Frontal cortex (tissue), 4 donors: ENCODE measurements around the gene RASGRF1. TPM values are rescaled to one million over a fixed set of nuclear protein-coding genes. Genes with fewer than 3 reads are reported as not detected.

Experiments
- DNase-seq, 2 donors: peaks; one replicate each; pipeline ENCODE4 v3.0.0; 2012; ENCODE audit warnings: low spot score in 2 of 2
- FAIRE-seq: peaks from 2 replicates; lab custom pipeline; 2012; peaks lifted over from hg19 to GRCh38; lab: Jason Lieb, UNC
- total RNA-seq: library from RNA; depleted of rRNA; stranded (reverse); fragments of >200 nt; gene quantifications from one replicate; pipeline ENCODE4 v1.2.3, GENCODE V29; 2014
- donor health status: control.
- donor health status: control.
- donor health status: control.

Gene RASGRF1
- total RNA-seq, 1 donor from 2014 or later: 4.5 TPM

DNA sequence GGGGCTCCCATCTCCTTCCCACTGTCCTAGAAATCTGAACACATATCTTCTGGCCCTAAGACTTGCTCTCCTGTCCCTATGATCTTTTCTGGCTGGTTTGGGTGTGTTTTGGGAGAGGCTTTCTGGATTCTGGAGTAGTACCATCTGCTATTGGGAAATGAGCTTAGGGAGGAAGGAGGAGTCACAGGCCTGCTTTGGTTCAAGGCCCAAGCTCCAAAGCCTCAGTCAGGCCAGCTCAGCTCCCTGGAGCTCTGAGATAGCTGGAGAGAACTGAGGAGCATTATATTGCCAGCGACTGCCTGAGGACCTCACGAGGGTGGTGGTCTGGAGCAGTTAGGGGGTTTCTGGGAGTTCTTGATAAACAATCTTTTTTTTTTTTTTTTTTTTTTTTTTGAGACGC, 18.7 kb downstream of the RASGRF1 start:
- FAIRE-seq (no peak), DNase-seq (no peak)

DNA sequence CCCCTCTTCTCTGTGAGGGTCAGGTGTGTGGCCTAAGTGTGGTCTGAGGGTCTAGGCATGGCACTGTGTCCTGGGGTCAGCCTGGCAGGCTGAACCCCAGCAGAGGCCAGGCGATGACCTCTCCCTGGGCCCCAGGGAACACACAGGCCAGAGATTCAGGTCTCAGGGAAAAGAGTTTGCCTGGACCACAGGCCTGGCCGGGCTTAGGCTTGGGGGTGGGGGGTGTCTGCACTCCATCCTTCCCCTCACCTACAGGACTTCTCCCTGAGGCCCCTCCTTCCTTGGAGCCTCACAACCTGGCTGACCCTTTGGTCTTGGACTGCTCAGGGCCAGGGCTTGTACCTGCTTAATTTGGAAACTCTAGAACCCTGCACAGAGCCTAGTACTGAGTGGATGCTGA, 21.8 kb downstream of the RASGRF1 start:
- FAIRE-seq: no peak
- no peak for DNase-seq

DNA sequence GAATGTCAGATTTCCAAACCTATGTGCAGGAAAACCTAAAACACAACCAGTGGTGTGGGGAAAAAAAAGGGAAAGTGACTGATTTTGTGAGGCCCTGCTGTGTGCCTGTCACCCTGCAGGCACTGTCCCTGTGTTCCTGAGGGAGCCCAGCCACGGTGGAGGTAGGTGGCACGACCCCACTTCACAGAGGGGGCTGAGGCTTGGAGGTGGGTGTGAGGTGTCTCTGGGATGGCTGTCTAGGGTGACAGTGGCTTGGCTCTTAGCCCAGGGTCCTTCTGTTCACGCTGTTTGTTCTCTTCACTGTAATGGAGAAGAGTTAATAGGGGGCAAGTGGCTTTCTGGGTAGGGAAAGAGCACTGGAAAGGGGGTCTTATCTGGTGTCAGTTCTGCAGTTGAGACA, 22.6 kb downstream of the RASGRF1 start:
- no peak for DNase-seq
- no peak for FAIRE-seq

DNA sequence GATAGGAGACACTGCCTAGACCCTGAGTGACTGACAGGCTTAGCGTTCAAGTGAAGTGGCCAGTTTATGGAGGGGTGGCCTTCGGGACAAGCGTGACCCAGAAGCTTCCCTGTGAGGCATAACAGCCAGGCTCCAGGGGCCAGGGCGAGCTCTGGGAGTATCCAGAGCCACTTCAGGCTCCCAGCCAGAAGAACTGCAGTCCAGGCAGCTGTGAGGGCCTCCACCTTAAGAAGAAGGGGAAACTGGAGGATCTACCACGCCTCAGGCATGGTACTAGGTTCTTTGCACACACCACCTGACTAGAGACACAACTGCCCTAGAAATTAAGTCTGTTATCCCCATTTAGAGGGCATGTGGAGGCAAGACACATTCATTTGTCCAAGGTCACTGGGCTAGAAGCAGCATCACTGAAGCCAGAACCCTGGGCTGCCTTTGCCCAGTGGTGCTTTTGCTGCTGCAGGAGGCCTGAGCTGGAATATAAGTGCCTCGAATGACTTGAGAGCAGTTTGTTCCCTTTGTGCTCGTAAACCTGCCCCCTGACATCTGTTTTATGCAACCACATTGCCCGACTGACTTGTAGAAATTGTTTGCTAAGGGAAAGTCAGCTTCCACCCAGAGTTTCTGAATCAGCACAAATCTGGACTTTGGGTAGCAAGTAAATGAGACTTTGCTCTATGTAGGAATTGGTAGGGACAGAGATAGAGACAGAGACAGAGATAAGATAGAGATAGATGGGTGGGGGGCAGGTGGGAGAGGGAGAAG, 23.3 kb downstream of the RASGRF1 start:
- DNase-seq (no peak), FAIRE-seq (no peak)

DNA sequence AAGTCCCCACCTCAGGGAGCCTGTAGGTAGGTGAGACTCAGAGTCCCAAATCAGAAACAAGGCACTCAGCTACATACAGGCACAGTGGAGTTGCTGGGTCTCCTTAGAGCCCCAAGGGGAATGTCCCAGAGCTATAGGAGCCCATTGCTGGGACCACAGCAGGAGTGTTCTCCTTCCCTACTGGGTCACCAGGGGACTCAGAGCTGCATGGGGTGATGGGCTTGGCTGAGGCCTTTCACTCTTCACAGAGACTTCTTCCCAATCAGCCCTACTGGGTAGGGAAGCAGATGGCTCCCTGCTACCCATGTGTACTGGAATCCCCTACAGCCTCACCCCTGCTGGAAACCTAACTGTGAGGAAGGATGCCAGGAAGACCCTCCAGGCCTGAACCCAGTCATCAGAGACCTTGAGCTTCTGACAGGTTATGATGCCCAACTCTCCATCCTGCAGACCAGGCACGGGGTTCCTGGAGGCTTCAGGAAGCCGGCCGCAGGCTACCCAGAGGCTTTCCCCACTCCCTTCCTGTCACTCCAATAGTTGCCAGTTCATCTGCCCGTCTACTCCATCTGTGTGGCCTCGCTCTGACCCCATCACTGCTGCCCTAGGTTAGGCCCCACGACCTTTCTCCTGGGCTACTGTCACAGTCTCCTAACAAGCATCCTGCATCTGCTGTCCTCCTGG, 24.0 kb downstream of the RASGRF1 start:
- no peak for FAIRE-seq
- no peak for DNase-seq

DNA sequence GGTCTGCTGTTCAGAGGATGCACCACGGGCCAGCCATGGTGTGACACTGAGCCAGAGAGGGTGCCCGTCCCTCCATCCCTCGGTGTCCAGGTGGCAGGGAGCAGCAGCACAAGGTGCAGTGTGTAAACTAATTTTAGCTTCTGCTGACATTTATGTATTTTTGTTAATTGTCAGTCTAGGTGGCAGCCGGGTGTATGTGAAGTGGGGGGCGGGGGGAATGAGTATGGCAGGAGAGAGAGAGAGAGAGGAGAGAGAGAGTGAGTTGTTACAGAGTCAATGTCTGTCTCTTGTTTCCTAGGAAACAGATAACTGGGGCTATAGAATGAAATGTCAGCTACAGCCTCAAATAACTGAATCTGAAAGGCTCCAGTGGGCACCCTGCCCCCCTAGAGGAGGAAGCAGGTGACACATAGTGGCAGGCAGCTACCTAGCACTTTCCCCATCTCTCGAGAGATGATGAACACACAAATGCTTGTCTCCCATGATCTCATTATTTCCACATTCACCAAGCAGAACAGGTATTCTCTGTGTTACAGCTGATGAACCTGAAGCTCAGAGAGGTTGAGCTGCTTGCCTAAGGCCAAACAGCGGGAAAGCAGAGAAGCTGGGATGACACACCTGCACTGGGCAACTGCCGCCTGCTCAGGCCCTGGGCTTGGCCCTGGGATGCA, 24.7 kb downstream of the RASGRF1 start:
- no peak for DNase-seq
- no peak for FAIRE-seq

DNA sequence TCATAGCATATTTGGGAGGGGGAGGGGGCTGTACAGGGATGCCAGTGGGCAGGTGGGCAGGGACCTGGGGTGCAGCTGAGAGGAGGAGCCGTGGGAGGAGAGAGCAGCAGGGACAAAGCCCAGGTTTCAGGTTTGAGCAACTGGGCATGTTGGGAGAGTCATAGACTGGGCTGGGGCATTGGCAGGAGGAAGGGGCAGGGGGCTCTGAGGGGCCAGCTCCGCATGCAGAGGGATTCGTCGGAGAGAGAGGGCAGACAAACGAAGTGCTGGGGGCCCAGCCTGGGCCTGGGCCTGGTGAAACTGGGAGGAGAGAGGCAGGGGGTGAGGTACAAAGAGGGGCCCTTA, 25.2 kb downstream of the RASGRF1 start:
- FAIRE-seq (no peak), DNase-seq (no peak)

DNA sequence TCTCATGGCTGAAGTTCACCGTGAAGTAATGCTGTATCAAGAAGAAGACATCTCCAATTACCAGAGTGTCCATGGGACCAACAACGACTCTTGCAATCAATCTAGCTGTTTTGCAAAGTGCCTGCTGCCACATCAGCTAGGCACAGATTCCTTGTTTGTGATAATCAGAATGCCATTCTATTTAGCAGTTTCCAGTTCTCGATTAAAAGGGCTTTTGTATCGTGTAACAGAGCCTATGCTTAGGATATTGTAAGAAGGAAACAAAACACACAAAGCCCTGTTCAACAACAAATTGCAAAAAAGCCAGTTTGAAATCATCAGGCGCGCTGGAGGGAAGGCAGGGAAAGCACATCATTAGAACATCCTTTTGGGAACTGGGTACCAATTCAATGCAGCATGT, 26.1 kb downstream of the RASGRF1 start:
- FAIRE-seq (peak; percentile 30), DNase-seq (peak in 1 of 2 donors; percentile 26)

DNA sequence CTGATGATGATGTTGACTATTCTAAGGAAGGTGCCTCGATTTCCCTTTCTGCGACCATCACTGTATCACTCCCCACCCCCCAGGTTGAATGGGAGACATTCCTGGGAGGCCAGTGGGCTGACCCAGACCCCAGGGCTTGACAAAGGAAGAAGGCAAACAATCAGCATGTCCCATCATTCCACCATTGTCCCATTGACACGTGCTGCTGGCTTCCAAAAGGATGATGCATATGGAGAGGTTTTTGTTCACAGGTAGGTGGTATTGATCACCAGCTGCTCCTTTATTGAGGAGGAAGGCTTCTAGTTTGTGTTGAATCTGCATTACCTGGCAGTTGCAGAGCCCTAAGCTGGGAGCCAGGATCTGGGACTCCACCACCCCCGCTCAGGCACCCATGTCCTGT, 30.4 kb downstream of the RASGRF1 start:
- DNase-seq (no peak), FAIRE-seq (no peak)

DNA sequence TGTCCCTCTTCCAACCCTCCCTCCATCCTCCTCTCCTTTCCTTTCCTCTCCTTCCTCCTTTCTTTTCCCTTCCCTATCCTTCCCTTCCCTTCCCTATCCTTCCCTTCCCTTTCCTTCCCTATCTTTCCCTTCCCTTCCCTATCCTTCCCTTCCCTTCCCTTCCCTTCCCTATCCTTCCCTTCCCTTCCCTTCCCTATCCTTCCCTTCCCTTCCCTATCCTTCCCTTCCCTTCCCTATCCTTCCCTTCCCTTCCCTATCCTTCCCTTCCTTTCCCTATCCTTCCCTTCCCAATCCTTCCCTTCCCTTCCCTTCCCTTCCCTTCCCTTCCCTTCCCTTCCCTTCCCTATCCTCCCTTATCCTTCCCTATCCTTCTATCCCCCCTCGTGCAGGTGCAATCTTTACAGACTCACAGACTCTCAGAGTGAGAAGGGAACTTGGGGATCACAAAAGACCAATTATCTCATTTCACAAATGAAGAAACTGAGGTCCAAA, 31.5 kb downstream of the RASGRF1 start:
- no peak for FAIRE-seq
- no peak for DNase-seq

DNA sequence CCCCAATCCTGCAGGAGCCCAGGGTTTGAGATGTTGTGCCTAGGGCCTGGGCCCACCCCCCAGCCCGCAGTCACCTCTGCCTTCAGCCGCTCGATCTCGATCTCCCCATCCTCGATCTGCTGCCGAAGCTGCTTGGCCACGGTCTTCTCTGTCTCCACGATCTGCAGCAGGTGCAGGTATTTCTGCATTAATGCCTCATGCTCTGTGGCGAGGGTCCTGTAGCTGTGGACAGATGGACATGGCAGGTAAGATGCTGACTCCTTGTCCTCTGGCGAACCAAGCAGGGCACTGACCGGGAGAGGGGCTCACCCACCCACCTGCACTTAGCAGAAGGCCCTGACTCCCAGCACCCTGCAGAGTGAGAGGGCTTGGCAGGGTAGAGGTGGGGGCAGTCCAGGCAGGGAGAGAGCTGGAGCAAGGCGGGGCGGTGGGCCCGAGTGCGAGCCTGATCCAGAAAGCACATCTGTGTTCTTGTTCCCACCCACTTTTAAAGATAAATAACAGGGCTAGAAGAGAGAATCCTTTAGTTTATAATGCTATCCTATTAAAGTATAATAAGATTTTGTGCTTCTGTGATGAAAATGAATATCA, 32.2 kb downstream of the RASGRF1 start:
- FAIRE-seq: no peak
- no peak for DNase-seq

DNA sequence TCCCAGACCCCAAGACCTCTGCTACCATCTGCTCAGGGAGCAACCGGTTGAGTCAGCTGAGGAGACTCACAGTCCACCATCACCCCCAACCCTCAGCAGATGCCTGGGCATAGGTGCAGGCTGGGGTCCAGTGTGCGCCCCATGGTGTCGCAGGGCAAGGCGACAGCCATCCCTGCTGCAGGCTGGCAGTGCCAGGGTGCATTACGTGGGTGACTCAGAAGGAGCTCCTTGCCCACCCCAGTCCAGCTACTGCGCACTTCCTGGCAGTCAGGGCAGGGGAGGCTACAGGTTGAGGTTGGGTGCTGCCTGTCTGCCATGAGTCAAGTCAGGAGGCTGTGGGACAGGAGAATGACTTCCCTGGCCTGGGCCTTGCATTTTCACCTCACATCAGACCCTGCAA, 33.5 kb downstream of the RASGRF1 start:
- FAIRE-seq (no peak), DNase-seq (no peak)

DNA sequence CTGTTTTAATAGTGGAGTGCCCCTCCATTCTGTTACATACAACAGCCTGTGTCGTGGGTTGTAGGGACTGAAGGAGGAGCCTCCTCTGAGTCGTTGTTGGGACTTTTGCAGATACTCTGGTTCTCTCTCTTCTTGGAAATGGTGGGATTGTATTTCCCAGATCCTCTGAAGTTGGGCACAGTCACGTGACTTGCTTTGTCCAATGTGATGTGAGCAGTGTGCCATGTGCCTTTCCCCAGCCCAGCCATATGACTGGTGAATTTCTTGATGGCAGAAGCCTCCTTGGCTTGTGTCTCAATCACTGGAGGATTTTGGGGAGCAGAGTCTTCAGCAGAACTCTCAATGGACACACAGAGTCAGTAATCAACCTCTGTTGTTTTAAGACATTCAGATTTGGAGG, 36.2 kb downstream of the RASGRF1 start:
- FAIRE-seq: no peak
- no peak for DNase-seq

DNA sequence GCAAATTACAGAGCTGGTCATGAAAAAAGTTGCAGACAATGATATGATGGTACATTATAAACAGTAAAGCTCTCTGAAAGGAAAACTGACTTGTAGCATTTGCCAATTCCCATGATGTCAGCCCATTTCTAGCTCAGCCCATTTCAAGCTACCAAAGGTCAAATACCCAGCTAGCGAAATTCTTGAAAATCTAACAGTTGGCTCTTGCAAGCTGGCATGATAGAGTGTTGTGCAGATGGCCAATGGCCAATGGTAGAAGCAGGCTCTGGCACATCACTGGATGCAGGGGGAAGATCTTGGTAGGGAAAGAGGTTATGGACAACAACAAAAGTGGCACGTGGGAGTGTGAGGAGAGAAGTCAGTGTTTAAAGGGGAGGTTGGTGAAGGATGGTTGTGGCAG, 36.7 kb downstream of the RASGRF1 start:
- DNase-seq (no peak), FAIRE-seq (no peak)

DNA sequence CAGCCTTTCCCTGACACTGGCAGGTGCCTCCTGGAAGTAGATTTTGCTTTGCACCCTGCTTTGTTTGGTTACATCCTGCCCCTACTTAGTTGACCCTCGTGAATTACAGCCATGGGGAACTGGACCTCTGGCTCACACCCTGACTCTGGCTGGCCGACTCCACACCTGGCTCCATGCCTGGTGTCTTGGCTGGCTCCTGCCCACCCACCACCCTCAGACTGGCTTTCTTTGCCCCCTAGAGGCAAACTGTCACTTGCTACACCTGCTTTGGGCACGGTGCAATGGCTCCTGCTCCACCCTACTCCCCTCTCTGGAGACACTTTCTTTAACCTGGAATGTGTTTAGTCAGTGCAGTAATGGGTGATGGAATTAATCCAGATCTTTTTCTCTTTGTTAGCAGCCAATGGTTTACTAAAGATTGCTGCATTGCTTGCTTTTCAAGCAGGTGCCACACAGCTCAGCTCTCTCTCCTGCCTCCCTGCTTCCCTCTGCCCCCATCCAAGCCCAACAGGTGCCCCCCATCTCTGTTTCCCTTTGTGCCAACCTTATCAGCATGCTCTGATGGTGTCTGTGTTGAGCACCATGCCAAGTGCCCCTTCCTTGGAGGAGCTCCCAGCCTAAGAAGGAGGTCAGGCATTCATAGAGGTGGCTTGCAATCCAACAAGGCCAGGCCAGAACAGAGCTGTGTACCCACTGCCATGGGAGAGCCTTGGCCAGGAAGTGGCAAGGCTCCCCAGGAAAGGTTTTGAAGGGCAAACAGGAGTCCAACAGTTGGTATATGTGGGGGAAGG, 38.4 kb downstream of the RASGRF1 start:
- no peak for DNase-seq

DNA sequence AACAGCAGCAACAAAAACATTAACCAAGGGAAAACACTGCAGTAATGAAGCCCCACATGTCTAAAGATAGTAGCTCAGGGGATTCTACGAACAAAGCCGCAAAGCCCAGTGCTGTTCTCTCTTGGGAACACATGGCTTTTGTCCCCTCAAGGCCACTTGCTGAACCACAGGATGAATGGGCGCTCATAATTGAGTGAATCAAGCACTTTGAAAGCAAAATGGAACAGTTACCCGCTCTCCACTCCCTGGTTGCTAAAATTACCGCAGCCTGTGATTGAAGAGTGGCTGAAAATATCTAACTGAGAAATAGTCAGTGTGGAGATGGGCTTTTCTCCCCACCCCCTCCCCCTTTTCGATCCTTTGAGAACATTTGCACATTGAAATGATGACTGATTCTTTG, 39.6 kb downstream of the RASGRF1 start:
- FAIRE-seq: no peak
- peak in 1 of 2 donors; percentile 45 for DNase-seq

More for the DNA sequence above, 38.4 kb downstream of the RASGRF1 start:
- FAIRE-seq: no peak

DNA sequence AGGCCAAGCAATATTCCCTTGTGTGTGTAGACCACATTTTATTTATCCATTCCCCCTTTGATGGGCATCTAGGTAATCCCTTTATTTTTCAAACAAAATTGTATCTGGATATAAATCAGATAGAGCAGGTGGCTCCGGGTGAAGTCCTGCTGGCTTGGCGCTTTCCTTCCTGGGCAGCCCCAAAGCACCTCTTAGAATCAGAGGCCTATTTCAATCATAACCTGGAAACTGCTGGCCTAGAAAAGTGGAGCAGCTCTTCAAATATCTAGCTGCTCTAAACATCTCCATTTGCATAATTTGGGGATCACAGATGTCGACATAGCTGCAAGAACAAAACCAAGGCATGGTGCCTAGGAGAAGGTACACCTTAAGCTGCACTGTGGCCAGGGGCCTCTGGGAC, 40.2 kb downstream of the RASGRF1 start:
- DNase-seq (no peak), FAIRE-seq (no peak)

DNA sequence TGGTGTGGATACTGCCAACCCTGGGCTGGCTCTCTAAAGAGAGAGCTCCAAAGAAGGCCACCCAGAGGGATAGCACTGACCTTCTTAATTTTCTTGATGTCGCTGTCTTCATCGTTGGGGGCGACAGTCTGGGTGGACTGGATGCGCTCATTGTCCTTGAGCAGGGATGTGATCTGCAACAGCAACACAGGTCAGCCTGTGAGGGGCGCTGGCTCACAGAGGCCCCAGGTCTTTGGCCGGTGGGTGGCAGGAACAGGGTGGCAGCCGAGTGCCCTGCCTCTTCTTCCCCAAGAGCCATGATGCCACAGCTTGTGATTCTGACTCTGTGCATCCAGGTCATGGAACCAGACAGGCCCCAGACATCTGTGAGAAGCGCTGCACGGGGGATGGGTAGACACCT, 41.2 kb downstream of the RASGRF1 start:
- no peak for DNase-seq
- no peak for FAIRE-seq

DNA sequence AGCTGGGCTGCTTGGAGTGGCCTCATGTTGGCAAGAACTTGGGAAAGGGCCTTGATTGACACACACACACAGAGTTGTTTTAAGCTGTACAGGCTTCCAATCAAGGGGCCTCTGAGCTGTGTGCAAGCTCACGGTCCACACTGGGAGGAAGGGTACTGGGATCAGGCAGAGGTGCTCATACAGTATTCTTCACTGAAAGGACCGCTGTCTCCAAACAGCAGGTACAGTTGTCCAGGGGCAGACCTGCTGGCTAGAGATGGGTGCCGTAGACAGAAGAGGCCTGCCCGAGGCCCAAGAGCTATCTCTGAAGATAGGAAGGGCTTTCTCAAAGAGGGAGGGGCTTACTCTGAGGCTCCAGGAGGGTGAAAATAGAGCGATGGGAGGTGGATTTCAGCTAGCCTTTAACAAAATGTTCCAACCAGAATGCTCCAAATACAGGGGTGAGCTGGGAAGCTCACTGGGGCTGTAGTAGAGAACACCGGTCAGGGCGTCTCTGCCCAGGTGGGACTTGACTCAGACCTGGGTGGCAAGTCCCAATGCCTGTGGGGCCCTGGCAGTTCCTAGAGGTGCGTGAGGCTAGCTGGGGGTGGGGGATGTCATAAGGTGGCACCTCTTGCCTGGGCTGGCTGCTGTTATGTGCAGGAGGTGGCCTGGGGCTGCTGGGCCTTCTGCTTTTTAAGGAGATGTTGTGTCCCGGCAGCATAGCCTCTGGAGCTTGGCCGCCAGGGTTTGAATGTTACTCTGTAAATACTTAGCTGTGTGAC, 42.7 kb downstream of the RASGRF1 start:
- no peak for DNase-seq
- FAIRE-seq: no peak
